Adipocyte (in vitro differentiated cells): Measurements from ENCODE around the gene DQX1.

Experiments
- DNase-seq: peaks from one replicate; pipeline ENCODE4 v3.0.0-alpha.2; 2015; ENCODE audit warnings: low read depth
- H3K27me3 ChIP-seq: replicated peaks from 2 replicates; pipeline ENCODE4 v1.7.0; 2013; ENCODE audit warnings: mild to moderate bottlenecking, low read length, moderate library complexity; ENCODE audit not compliant: control insufficient read depth, insufficient read depth
- H3K36me3 ChIP-seq: 2 replicates; pipeline ENCODE4 v1.7.0; 2013; ENCODE audit warnings: low read length, mild to moderate bottlenecking, moderate library complexity; ENCODE audit not compliant: control insufficient read depth, insufficient read depth, severe bottlenecking
- H3K4me1 ChIP-seq: 2 replicates; pipeline ENCODE4 v1.7.0; 2013; ENCODE audit warnings: mild to moderate bottlenecking, low read length, moderate library complexity; ENCODE audit not compliant: control insufficient read depth, insufficient read depth
- H3K4me3 ChIP-seq: 2 replicates; pipeline ENCODE4 v1.7.0; 2013; ENCODE audit warnings: mild to moderate bottlenecking, low read length, moderate library complexity
- H3K9ac ChIP-seq: 2 replicates; pipeline ENCODE4 v1.7.0; 2013; ENCODE audit warnings: mild to moderate bottlenecking, low read length, moderate library complexity
- H3K9me3 ChIP-seq: 2 replicates; pipeline ENCODE4 v1.7.0; 2013; ENCODE audit warnings: mild to moderate bottlenecking, low read length, moderate library complexity; ENCODE audit not compliant: control insufficient read depth

The DQX1 gene

GRCh38 chr2:74552914-74553811, 27.1 kb upstream of the DQX1 start:
- H3K27me3 ChIP-seq = no peaks in the 10 kb centered on the region
- H3K9me3 ChIP-seq = no peaks in the 10 kb centered on the region
- H3K9ac ChIP-seq = peak overlapping the region; percentile 87
- peak overlapping the region; percentile 87 for H3K4me3 ChIP-seq
- peaks cover 5% of the 10 kb centered on the region for H3K36me3 ChIP-seq
- H3K4me1 ChIP-seq = peaks cover 30% of the 10 kb centered on the region
- DNase-seq = peak; percentile 55

GRCh38 chr2:74551942-74552913, 26.2 kb upstream of the DQX1 start:
- Histone ChIP-seq H3K9me3 (no peaks in the 10 kb centered on the region), H3K9ac (peak overlapping the region; percentile 87), H3K36me3 (peaks cover 5% of the 10 kb centered on the region), H3K4me3 (peak overlapping the region; percentile 87), H3K27me3 (no peaks in the 10 kb centered on the region), H3K4me1 (peaks cover 34% of the 10 kb centered on the region)
- no peak for DNase-seq

DNA sequence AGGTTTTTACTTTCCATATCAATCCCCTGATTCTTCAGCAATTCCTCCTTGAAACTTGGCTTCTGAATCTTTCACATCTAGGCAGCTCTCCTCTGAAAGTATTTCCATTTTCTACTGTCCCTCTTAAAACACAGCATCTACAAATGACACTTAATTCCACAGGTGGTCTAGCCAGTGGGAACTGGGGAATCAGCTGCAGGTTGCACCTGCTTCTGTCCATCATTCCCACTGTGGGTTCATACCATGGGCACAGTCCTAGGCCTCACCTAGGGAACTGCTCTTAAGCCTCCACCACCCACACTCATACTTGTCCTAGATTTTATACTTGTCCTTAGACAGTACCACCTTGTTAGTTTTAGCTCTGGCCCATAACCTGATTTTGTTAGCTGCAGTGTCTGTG, 25.5 kb upstream of the DQX1 start:
- Histone ChIP-seq H3K36me3 (peaks cover 3% of the 10 kb centered on the region), H3K4me3 (no peak overlapping the region), H3K27me3 (no peaks in the 10 kb centered on the region), H3K9me3 (no peaks in the 10 kb centered on the region), H3K4me1 (peaks cover 34% of the 10 kb centered on the region), H3K9ac (no peak overlapping the region)
- DNase-seq = no peak

DNA sequence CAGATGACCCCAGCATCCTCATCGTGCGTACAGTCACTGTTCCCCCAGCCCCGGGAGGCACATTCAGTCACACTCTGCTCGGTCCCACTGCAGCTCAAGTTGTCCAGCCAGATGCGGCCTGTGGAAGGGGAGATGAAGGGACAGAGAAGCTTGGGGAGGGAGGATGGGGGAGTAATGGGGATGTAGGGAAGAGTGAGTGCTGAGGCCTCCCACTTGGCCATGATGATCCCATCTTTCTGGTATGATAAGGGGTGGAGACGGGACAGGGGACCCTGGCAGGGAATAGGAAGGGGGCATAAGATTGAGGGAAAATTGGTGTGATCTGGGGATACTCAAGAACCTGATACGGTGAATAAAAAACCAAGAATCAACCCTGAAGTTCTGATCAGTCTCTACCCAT, 24.2 kb upstream of the DQX1 start:
- DNase-seq = no peak
- Histone ChIP-seq H3K9me3 (no peaks in the 10 kb centered on the region), H3K4me1 (peaks cover 29% of the 10 kb centered on the region), H3K4me3 (no peak overlapping the region), H3K36me3 (no peaks in the 10 kb centered on the region), H3K27me3 (no peaks in the 10 kb centered on the region), H3K9ac (no peak overlapping the region)

- peaks cover 27% of the 10 kb centered on the region for H3K4me1 ChIP-seq
- no peaks in the 10 kb centered on the region for H3K9me3 ChIP-seq
- peak overlapping the region; percentile 80 for H3K4me3 ChIP-seq
- peak; percentile 90 for DNase-seq
- H3K9ac ChIP-seq = peak overlapping the region; percentile 82
- no peaks in the 10 kb centered on the region for H3K27me3 ChIP-seq
- no peaks in the 10 kb centered on the region for H3K36me3 ChIP-seq
Measured at GRCh38 chr2:74548900-74549826, 23.1 kb upstream of the DQX1 start.

- DNase-seq = no peak
Measured at GRCh38 chr2:74548285-74548899, 22.4 kb upstream of the DQX1 start.

DNA sequence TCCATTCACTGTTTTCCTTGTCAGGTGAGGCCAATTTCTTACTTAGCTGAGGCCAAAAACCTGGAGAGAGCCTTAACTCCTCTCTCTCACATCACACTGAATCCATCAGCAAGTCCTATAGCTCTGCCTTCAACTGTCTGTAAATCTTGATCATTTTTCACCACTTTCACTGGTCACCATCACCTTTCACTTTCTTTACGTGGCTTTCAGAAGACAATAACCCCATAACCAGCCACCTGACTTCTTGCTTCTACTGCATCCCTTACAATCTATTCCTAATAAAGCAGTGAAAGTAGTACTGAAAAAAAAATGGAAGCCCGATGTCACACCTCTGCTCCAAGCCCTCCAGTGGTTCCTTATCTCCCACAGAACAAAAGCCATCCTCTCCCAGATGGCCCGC, 20.0 kb upstream of the DQX1 start:
- no peak overlapping the region for H3K4me3 ChIP-seq
- H3K9ac ChIP-seq = no peak overlapping the region
- H3K9me3 ChIP-seq = no peaks in the 10 kb centered on the region
- no peak for DNase-seq
- H3K27me3 ChIP-seq = no peaks in the 10 kb centered on the region
- peaks cover 15% of the 10 kb centered on the region for H3K4me1 ChIP-seq
- H3K36me3 ChIP-seq = no peaks in the 10 kb centered on the region

More at GRCh38 chr2:74548285-74548899, 22.4 kb upstream of the DQX1 start:
- Histone ChIP-seq H3K4me3 (peak overlapping the region; percentile 80), H3K9ac (peak overlapping the region; percentile 82), H3K36me3 (no peaks in the 10 kb centered on the region), H3K27me3 (no peaks in the 10 kb centered on the region), H3K9me3 (no peaks in the 10 kb centered on the region), H3K4me1 (peaks cover 23% of the 10 kb centered on the region)

GRCh38 chr2:74544634-74545033, 18.6 kb upstream of the DQX1 start:
- H3K4me3 ChIP-seq = no peak overlapping the region
- H3K9ac ChIP-seq = no peak overlapping the region
- H3K4me1 ChIP-seq = peaks cover 20% of the 10 kb centered on the region
- no peak for DNase-seq
- no peaks in the 10 kb centered on the region for H3K36me3 ChIP-seq
- H3K9me3 ChIP-seq = no peaks in the 10 kb centered on the region
- no peaks in the 10 kb centered on the region for H3K27me3 ChIP-seq

GRCh38 chr2:74542978-74543377, 16.9 kb upstream of the DQX1 start:
- H3K36me3 ChIP-seq = no peaks in the 10 kb centered on the region
- no peaks in the 10 kb centered on the region for H3K27me3 ChIP-seq
- no peak overlapping the region for H3K9ac ChIP-seq
- H3K9me3 ChIP-seq = no peaks in the 10 kb centered on the region
- peaks cover 8% of the 10 kb centered on the region for H3K4me1 ChIP-seq
- no peak for DNase-seq
- H3K4me3 ChIP-seq = no peak overlapping the region

- Histone ChIP-seq H3K4me1 (peaks cover 6% of the 10 kb centered on the region), H3K36me3 (no peaks in the 10 kb centered on the region), H3K9me3 (no peaks in the 10 kb centered on the region), H3K4me3 (no peak overlapping the region), H3K27me3 (no peaks in the 10 kb centered on the region), H3K9ac (peak overlapping the region; percentile 70)
- DNase-seq = no peak
Measured at GRCh38 chr2:74540291-74540690, 14.3 kb upstream of the DQX1 start.
